ENCODE data around the gene CCM2.

Gene CCM2

GRCh38 chr7:44963364-44964290 lies 36.4 kb upstream of the CCM2 start:
- H3K9me3 ChIP-seq (ENCODE audit: control insufficient read depth in 1 of 2, low read length in 2 of 2) = no peaks in the 10 kb centered on the region
- H3K36me3 ChIP-seq (ENCODE audit: control insufficient read depth in 1 of 2, insufficient read depth in 2 of 2, low read length in 2 of 2) = no peaks in the 10 kb centered on the region
- peaks cover 6 to 9% of the 10 kb centered on the region in 2 donors for H3K27me3 ChIP-seq (ENCODE audit: control insufficient read depth in 1 of 2, insufficient read depth in 2 of 2, low read length in 2 of 2)
- peaks cover 0 to 16% of the 10 kb centered on the region in 2 donors for H3K4me1 ChIP-seq (ENCODE audit: control insufficient read depth in 1 of 2, insufficient read depth in 2 of 2, low read length in 2 of 2)
- H3K4me3 ChIP-seq (ENCODE audit: low read depth in 1 of 2, low read length in 2 of 2) = no peak overlapping the region
- H3K27ac ChIP-seq (ENCODE audit: low read depth, low read length) = no peak overlapping the region
- no peak overlapping the region for H3K9ac ChIP-seq (ENCODE audit: low read depth in 1 of 2, low read length in 2 of 2)

- Histone ChIP-seq H3K9ac (ENCODE audit: low read depth in 1 of 2, low read length in 2 of 2) (no peak overlapping the region), H3K4me3 (ENCODE audit: low read depth in 1 of 2, low read length in 2 of 2) (no peak overlapping the region), H3K9me3 (ENCODE audit: control insufficient read depth in 1 of 2, low read length in 2 of 2) (no peaks in the 10 kb centered on the region), H3K36me3 (ENCODE audit: control insufficient read depth in 1 of 2, insufficient read depth in 2 of 2, low read length in 2 of 2) (no peaks in the 10 kb centered on the region), H3K27ac (ENCODE audit: low read depth, low read length) (no peak overlapping the region), H3K27me3 (ENCODE audit: control insufficient read depth in 1 of 2, insufficient read depth in 2 of 2, low read length in 2 of 2) (peaks cover 6 to 9% of the 10 kb centered on the region in 2 donors), H3K4me1 (ENCODE audit: control insufficient read depth in 1 of 2, insufficient read depth in 2 of 2, low read length in 2 of 2) (peaks cover 0 to 16% of the 10 kb centered on the region in 2 donors)
Observed at GRCh38 chr7:44964384-44964830, 35.6 kb upstream of the CCM2 start.

GRCh38 chr7:44964831-44965440 lies 35.1 kb upstream of the CCM2 start:
- Histone ChIP-seq H3K4me1 (ENCODE audit: control insufficient read depth in 1 of 2, insufficient read depth in 2 of 2, low read length in 2 of 2) (peaks cover 0 to 16% of the 10 kb centered on the region in 2 donors), H3K4me3 (ENCODE audit: low read depth in 1 of 2, low read length in 2 of 2) (no peak overlapping the region), H3K36me3 (ENCODE audit: control insufficient read depth in 1 of 2, insufficient read depth in 2 of 2, low read length in 2 of 2) (no peaks in the 10 kb centered on the region), H3K9me3 (ENCODE audit: control insufficient read depth in 1 of 2, low read length in 2 of 2) (no peaks in the 10 kb centered on the region), H3K27ac (ENCODE audit: low read depth, low read length) (no peak overlapping the region), H3K9ac (ENCODE audit: low read depth in 1 of 2, low read length in 2 of 2) (no peak overlapping the region), H3K27me3 (ENCODE audit: control insufficient read depth in 1 of 2, insufficient read depth in 2 of 2, low read length in 2 of 2) (peaks cover 6 to 9% of the 10 kb centered on the region in 2 donors)

GRCh38 chr7:44965441-44965903 lies 34.5 kb upstream of the CCM2 start:
- no peaks in the 10 kb centered on the region for H3K36me3 ChIP-seq (ENCODE audit: control insufficient read depth in 1 of 2, insufficient read depth in 2 of 2, low read length in 2 of 2)
- peaks cover 0 to 16% of the 10 kb centered on the region in 2 donors for H3K4me1 ChIP-seq (ENCODE audit: control insufficient read depth in 1 of 2, insufficient read depth in 2 of 2, low read length in 2 of 2)
- H3K9ac ChIP-seq (ENCODE audit: low read depth in 1 of 2, low read length in 2 of 2) = no peak overlapping the region
- no peak overlapping the region for H3K4me3 ChIP-seq (ENCODE audit: low read depth in 1 of 2, low read length in 2 of 2)
- H3K9me3 ChIP-seq (ENCODE audit: control insufficient read depth in 1 of 2, low read length in 2 of 2) = no peaks in the 10 kb centered on the region
- no peak overlapping the region for H3K27ac ChIP-seq (ENCODE audit: low read depth, low read length)
- peaks cover 1 to 9% of the 10 kb centered on the region in 2 donors for H3K27me3 ChIP-seq (ENCODE audit: control insufficient read depth in 1 of 2, insufficient read depth in 2 of 2, low read length in 2 of 2)

GRCh38 chr7:44965937-44966730 lies 33.9 kb upstream of the CCM2 start:
- H3K36me3 ChIP-seq (ENCODE audit: control insufficient read depth in 1 of 2, insufficient read depth in 2 of 2, low read length in 2 of 2) = no peaks in the 10 kb centered on the region
- no peak overlapping the region for H3K9ac ChIP-seq (ENCODE audit: low read depth in 1 of 2, low read length in 2 of 2)
- H3K4me3 ChIP-seq (ENCODE audit: low read depth in 1 of 2, low read length in 2 of 2) = no peak overlapping the region
- peaks cover 0 to 9% of the 10 kb centered on the region in 2 donors for H3K27me3 ChIP-seq (ENCODE audit: control insufficient read depth in 1 of 2, insufficient read depth in 2 of 2, low read length in 2 of 2)
- H3K9me3 ChIP-seq (ENCODE audit: control insufficient read depth in 1 of 2, low read length in 2 of 2) = no peaks in the 10 kb centered on the region
- no peak overlapping the region for H3K27ac ChIP-seq (ENCODE audit: low read depth, low read length)
- peaks cover 0 to 16% of the 10 kb centered on the region in 2 donors for H3K4me1 ChIP-seq (ENCODE audit: control insufficient read depth in 1 of 2, insufficient read depth in 2 of 2, low read length in 2 of 2)

- Histone ChIP-seq H3K9ac (ENCODE audit: low read depth in 1 of 2, low read length in 2 of 2) (no peak overlapping the region), H3K27me3 (ENCODE audit: control insufficient read depth in 1 of 2, insufficient read depth in 2 of 2, low read length in 2 of 2) (peaks cover 0 to 8% of the 10 kb centered on the region in 2 donors), H3K27ac (ENCODE audit: low read depth, low read length) (no peak overlapping the region), H3K4me1 (ENCODE audit: control insufficient read depth in 1 of 2, insufficient read depth in 2 of 2, low read length in 2 of 2) (peaks cover 0 to 16% of the 10 kb centered on the region in 2 donors), H3K9me3 (ENCODE audit: control insufficient read depth in 1 of 2, low read length in 2 of 2) (no peaks in the 10 kb centered on the region), H3K36me3 (ENCODE audit: control insufficient read depth in 1 of 2, insufficient read depth in 2 of 2, low read length in 2 of 2) (no peaks in the 10 kb centered on the region), H3K4me3 (ENCODE audit: low read depth in 1 of 2, low read length in 2 of 2) (no peak overlapping the region)
Observed at GRCh38 chr7:44966731-44967538, 33.1 kb upstream of the CCM2 start.

- Histone ChIP-seq H3K27ac (ENCODE audit: low read depth, low read length) (no peak overlapping the region), H3K4me3 (ENCODE audit: low read depth in 1 of 2, low read length in 2 of 2) (no peak overlapping the region), H3K27me3 (ENCODE audit: control insufficient read depth in 1 of 2, insufficient read depth in 2 of 2, low read length in 2 of 2) (peaks cover 0 to 1% of the 10 kb centered on the region in 2 donors), H3K36me3 (ENCODE audit: control insufficient read depth in 1 of 2, insufficient read depth in 2 of 2, low read length in 2 of 2) (no peaks in the 10 kb centered on the region), H3K4me1 (ENCODE audit: control insufficient read depth in 1 of 2, insufficient read depth in 2 of 2, low read length in 2 of 2) (peaks cover 0 to 9% of the 10 kb centered on the region in 2 donors), H3K9ac (ENCODE audit: low read depth in 1 of 2, low read length in 2 of 2) (no peak overlapping the region), H3K9me3 (ENCODE audit: control insufficient read depth in 1 of 2, low read length in 2 of 2) (no peaks in the 10 kb centered on the region)
Observed at GRCh38 chr7:44967571-44968446, 32.2 kb upstream of the CCM2 start.

- no peak overlapping the region for H3K4me3 ChIP-seq (ENCODE audit: low read depth in 1 of 2, low read length in 2 of 2)
- H3K9me3 ChIP-seq (ENCODE audit: control insufficient read depth in 1 of 2, low read length in 2 of 2) = no peaks in the 10 kb centered on the region
- peaks cover 4 to 10% of the 10 kb centered on the region in 2 donors for H3K4me1 ChIP-seq (ENCODE audit: control insufficient read depth in 1 of 2, insufficient read depth in 2 of 2, low read length in 2 of 2)
- no peaks in the 10 kb centered on the region for H3K27me3 ChIP-seq (ENCODE audit: control insufficient read depth in 1 of 2, insufficient read depth in 2 of 2, low read length in 2 of 2)
- no peak overlapping the region for H3K9ac ChIP-seq (ENCODE audit: low read depth in 1 of 2, low read length in 2 of 2)
- no peaks in the 10 kb centered on the region for H3K36me3 ChIP-seq (ENCODE audit: control insufficient read depth in 1 of 2, insufficient read depth in 2 of 2, low read length in 2 of 2)
- no peak overlapping the region for H3K27ac ChIP-seq (ENCODE audit: low read depth, low read length)
Observed at GRCh38 chr7:44969049-44969700, 30.8 kb upstream of the CCM2 start.

All from duodenal mucosa (tissue), 2 donors.